GM19468 (cell line): ENCODE data around the gene MRPL27.
"Not testable (repeated sequence)": the region's sequence is repeated elsewhere in the genome, so short reads cannot be mapped to it uniquely, and the experiment has no call there.

Source experiments
- ATAC-seq: cut with Tn5 transposase; IDR thresholded peaks from one replicate; pipeline ENCODE4 v1.9.1; 2021; ENCODE audit warnings: mild to moderate bottlenecking, moderate library complexity, moderate number of reproducible peaks; ENCODE audit not compliant: unreplicated experiment; ENCODE audit errors: extremely low read depth

MRPL27 gene

GRCh38 chr17:50372758-50373556 is at the start of gene MRPL27, which contains the start of gene EME1:
Gene MRPL27, minus strand, starts transcription at chr17:50373184. Its CDS starts 14 bp downstream, at chr17:50373170.
Gene EME1, plus strand, starts transcription at chr17:50373229. Its CDS starts 1,980 bp downstream, at chr17:50375209.
- peak; percentile 50 for ATAC-seq

GRCh38 chr17:50422738-50423137 is 49.8 kb upstream of the MRPL27 start:
- ATAC-seq, result no peak

GRCh38 chr17:50421308-50422051 is 48.5 kb upstream of the MRPL27 start:
- no peak for ATAC-seq

GRCh38 chr17:50420419-50421112 is 47.6 kb upstream of the MRPL27 start:
- ATAC-seq, result no peak

GRCh38 chr17:50419577-50419976 is 46.6 kb upstream of the MRPL27 start:
- not testable (repeated sequence) for ATAC-seq

GRCh38 chr17:50414808-50415207 is 41.8 kb upstream of the MRPL27 start:
- no peak for ATAC-seq

GRCh38 chr17:50412188-50412732 is 39.3 kb upstream of the MRPL27 start:
- no peak for ATAC-seq

- no peak for ATAC-seq
These were observed 34.9 kb upstream of the MRPL27 start for GRCh38 chr17:50407921-50408320.

- no peak for ATAC-seq
These were observed 33.6 kb upstream of the MRPL27 start for GRCh38 chr17:50406578-50406977.

GRCh38 chr17:50405351-50405750 is 32.4 kb upstream of the MRPL27 start:
- ATAC-seq, result not testable (repeated sequence)

- not testable (repeated sequence) for ATAC-seq
These were observed 26.6 kb upstream of the MRPL27 start for GRCh38 chr17:50399591-50399990.

GRCh38 chr17:50398672-50399071 is 25.7 kb upstream of the MRPL27 start:
- ATAC-seq, result not testable (repeated sequence)

- ATAC-seq, result no peak
These were observed 24.9 kb upstream of the MRPL27 start for GRCh38 chr17:50397919-50398285.

- peak; percentile 89 for ATAC-seq
These were observed 24.3 kb upstream of the MRPL27 start, which contains the start of gene LRRC59 for GRCh38 chr17:50397111-50397918. Gene LRRC59, minus strand, starts transcription at chr17:50397523. Its CDS starts 206 bp downstream, at chr17:50397317.

- ATAC-seq, result no peak
These were observed 23.5 kb upstream of the MRPL27 start for GRCh38 chr17:50396261-50397110.

- no peak for ATAC-seq
These were observed 21.7 kb upstream of the MRPL27 start for GRCh38 chr17:50394711-50395110.

GRCh38 chr17:50393700-50394099 is 20.7 kb upstream of the MRPL27 start:
- ATAC-seq, result no peak

GRCh38 chr17:50392621-50393020 is 19.6 kb upstream of the MRPL27 start:
- ATAC-seq, result no peak

- no peak for ATAC-seq
These were observed 16.6 kb upstream of the MRPL27 start for GRCh38 chr17:50389534-50389933.
